GM12892 (cell line): ENCODE measurements around the gene RNASE12.

ENCODE experiments used
- POLR2A ChIP-seq: IDR thresholded peaks from 2 replicates; pipeline ENCODE4 v1.6.1; 2011; ENCODE audit warnings: low read depth, low read length, control low read depth
- POLR2AphosphoS5 ChIP-seq: IDR thresholded peaks from 2 replicates; pipeline ENCODE4 v1.6.1; 2011; ENCODE audit warnings: low read depth, low read length, control low read depth
- TAF1 ChIP-seq: IDR thresholded peaks from 2 replicates; pipeline ENCODE4 v1.6.1; 2011; ENCODE audit warnings: low read depth, mild to moderate bottlenecking, control low read depth, low read length, borderline replicate concordance

DNA sequence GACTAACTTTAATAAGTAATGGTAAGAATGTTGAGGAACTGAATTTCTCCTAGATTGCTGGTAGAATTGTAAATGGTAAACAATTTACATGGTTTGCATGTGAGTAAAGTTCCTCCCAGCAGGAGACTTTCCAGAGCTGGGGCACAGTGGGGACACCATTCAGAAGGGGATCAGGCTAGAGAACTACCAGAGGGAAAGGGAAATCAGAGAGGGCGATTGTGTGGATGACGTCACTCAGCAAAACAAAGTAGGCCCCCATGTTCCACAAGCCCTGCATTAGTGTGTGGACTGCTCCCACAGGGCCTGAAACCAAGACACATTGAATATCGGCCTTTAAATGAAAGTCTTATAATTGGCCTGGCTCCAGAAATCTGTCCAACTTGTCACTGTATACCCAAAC lies 12.9 kb downstream of the RNASE12 start:
- TF ChIP-seq POLR2A (no peak), POLR2AphosphoS5 (no peak), TAF1 (no peak)
